ENCODE data around the gene KIAA1671.

KIAA1671 gene

DNA sequence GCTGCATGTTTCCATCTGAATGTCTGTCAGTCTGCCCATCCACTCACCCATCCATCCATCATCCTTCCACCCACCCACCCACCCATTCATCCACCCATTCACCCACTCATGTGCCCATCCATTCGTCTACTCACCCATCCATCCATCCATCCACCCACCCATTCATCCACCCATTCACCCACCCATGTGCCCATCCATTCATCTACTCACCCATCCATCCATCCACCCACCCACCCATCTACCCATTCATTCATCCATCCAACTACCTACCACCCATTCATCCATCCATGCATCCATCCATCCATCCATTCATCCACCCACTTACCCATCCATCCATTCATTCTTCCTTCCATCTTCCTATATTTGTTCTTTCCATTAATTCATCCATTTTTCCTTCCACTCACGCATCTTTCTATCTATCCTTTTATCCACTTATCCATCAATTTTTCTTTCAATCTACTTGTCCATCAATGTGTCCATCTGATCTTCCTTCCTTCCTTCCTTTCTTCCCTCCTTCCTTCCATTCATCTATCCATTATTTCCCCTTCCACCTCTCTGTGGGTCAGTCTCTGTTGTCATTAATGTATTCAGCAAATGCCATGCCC lies 255.1 kb downstream of the KIAA1671 start:
- Histone ChIP-seq H3K36me3 (ENCODE audit: insufficient read depth) (no peaks in the 10 kb centered on the region), H3K4me3 (IDR thresholded peaks at IDR 0.05; ENCODE audit: insufficient read depth, low read depth, low read length) (no peak overlapping the region), H3K27me3 (ENCODE audit: insufficient read depth, low read depth) (no peaks in the 10 kb centered on the region), H3K27ac (no peak overlapping the region), H3K4me2 (no peak overlapping the region), H3K79me2 (ENCODE audit: insufficient read depth, low read depth) (no peaks in the 10 kb centered on the region), H2AFZ (ENCODE audit: low read depth) (no peak overlapping the region), H3K9ac (no peak overlapping the region), H4K20me1 (ENCODE audit: insufficient read depth) (no peaks in the 10 kb centered on the region), H3K4me1 (ENCODE audit: low read depth, poor library complexity, severe bottlenecking) (no peaks in the 10 kb centered on the region)
- TF ChIP-seq CTCF (conservative IDR thresholded peaks at IDR 0.05; ENCODE audit: low read depth, low read length), result no peak

- H3K36me3 ChIP-seq (ENCODE audit: insufficient read depth), result no peaks in the 10 kb centered on the region
- H4K20me1 ChIP-seq (ENCODE audit: insufficient read depth), result no peaks in the 10 kb centered on the region
- no peaks in the 10 kb centered on the region for H3K4me1 ChIP-seq (ENCODE audit: low read depth, poor library complexity, severe bottlenecking)
- no peak overlapping the region for H2AFZ ChIP-seq (ENCODE audit: low read depth)
- H3K79me2 ChIP-seq (ENCODE audit: insufficient read depth, low read depth), result no peaks in the 10 kb centered on the region
- H3K9ac ChIP-seq, result no peak overlapping the region
- H3K27ac ChIP-seq, result no peak overlapping the region
- no peak for TF ChIP-seq CTCF (conservative IDR thresholded peaks at IDR 0.05; ENCODE audit: low read depth, low read length)
- H3K4me2 ChIP-seq, result no peak overlapping the region
- no peak overlapping the region for H3K4me3 ChIP-seq (IDR thresholded peaks at IDR 0.05; ENCODE audit: insufficient read depth, low read depth, low read length)
- 0 out of 2 replicates have a peak, but pooled peaks cover 3% of the 10 kb centered on the region for H3K27me3 ChIP-seq (ENCODE audit: insufficient read depth, low read depth)
Observed at GRCh38 chr22:25208328-25208727, 255.8 kb downstream of the KIAA1671 start.

DNA sequence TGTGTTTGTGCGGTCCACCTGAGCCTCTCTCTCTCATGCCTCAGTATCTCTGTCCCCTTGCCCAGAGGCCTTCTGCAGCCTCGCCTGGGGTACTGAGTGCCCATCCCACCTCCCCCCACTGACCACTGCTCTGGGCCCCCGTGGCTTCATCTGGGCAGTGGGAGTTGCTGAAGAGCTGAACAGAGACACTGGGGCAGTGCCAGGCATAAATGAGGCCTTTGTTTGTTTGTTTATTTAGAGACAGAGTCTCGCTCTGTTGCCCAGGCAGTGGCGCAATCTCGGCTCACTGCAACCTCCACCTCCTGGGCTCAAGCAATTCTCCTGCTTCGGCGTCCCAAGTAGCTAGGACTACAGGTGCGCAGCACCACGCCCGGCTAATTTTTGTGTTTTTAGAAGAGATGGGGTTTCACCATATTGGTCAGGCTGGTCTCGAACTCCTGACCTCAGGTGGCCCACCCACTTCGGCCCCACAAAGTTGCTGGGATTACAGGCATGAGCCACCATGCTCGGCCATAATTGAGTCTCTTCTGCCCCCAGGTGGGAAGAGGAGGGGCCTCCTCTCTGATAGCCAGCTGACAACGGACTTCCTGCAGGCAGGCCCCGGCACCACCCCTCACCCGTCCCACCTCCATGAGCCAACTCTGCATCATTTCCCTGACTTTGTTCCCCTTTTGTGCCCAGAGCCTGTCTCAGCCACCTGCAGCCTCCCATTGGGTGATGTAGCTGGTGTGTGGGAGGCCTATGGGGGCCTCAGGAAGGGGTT lies 256.4 kb downstream of the KIAA1671 start:
- Histone ChIP-seq H3K4me3 (IDR thresholded peaks at IDR 0.05; ENCODE audit: insufficient read depth, low read depth, low read length) (no peak overlapping the region), H3K79me2 (ENCODE audit: insufficient read depth, low read depth) (no peaks in the 10 kb centered on the region), H3K27ac (no peak overlapping the region), H3K36me3 (ENCODE audit: insufficient read depth) (no peaks in the 10 kb centered on the region), H3K9ac (no peak overlapping the region), H3K27me3 (ENCODE audit: insufficient read depth, low read depth) (0 out of 2 replicates have a peak, but pooled peaks cover 4% of the 10 kb centered on the region), H3K4me2 (no peak overlapping the region), H2AFZ (ENCODE audit: low read depth) (no peak overlapping the region), H3K4me1 (ENCODE audit: low read depth, poor library complexity, severe bottlenecking) (no peaks in the 10 kb centered on the region), H4K20me1 (ENCODE audit: insufficient read depth) (no peaks in the 10 kb centered on the region)
- no peak for TF ChIP-seq CTCF (conservative IDR thresholded peaks at IDR 0.05; ENCODE audit: low read depth, low read length)

DNA sequence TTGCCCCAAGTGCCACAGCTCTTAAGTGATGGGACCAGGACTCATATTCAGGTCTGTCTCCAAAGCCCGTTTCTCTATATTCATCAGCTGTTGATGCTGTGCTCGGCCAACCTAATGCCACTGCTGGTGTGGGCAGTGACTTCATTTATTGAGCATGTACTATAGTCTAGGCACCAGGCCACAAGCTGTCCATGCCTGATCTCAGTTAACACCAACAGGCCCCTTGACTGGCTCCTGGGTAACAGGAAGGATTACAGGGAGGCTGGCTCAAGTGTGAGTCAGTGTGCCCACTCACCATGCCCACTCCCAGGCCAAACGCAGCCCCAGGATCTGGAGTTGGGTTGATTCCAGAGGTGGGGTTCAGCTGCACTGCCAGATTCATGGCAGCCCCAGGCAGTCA lies 258.3 kb downstream of the KIAA1671 start:
- Histone ChIP-seq H3K4me1 (ENCODE audit: low read depth, poor library complexity, severe bottlenecking) (no peaks in the 10 kb centered on the region), H3K27me3 (ENCODE audit: insufficient read depth, low read depth) (0 out of 2 replicates have a peak, but pooled peaks cover 4% of the 10 kb centered on the region), H3K9ac (no peak overlapping the region), H2AFZ (ENCODE audit: low read depth) (no peak overlapping the region), H3K79me2 (ENCODE audit: insufficient read depth, low read depth) (no peaks in the 10 kb centered on the region), H4K20me1 (ENCODE audit: insufficient read depth) (no peaks in the 10 kb centered on the region), H3K4me2 (no peak overlapping the region), H3K4me3 (IDR thresholded peaks at IDR 0.05; ENCODE audit: insufficient read depth, low read depth, low read length) (no peak overlapping the region), H3K36me3 (ENCODE audit: insufficient read depth) (no peaks in the 10 kb centered on the region), H3K27ac (no peak overlapping the region)
- no peak for TF ChIP-seq CTCF (conservative IDR thresholded peaks at IDR 0.05; ENCODE audit: low read depth, low read length)

Data from KMS-11 (cell line).